Prostate gland (tissue), 2 donors: ENCODE data around the gene POU3F1. TPM values are rescaled to one million over a fixed set of nuclear protein-coding genes. Genes with fewer than 3 reads are reported as not detected.

ENCODE experiments used
- DNase-seq: peaks from one replicate; pipeline ENCODE4 v3.0.0-alpha.2; 2019; ENCODE audit warnings: low spot score
- H3K27ac ChIP-seq, 2 donors: fragments of 200-600 bp; sonication (generic); 2 replicates each; pipeline ENCODE4 v1.5.1; 2017 to 2019
- H3K27me3 ChIP-seq: fragments of 200-600 bp; sonication (generic); replicated peaks from 2 replicates; pipeline ENCODE4 v1.5.1; 2019; ENCODE audit not compliant: insufficient read depth
- H3K36me3 ChIP-seq, 2 donors: fragments of 200-600 bp; sonication (generic); 1 replicate in 1 of 2; 2 replicates in 1 of 2; pipeline versions ENCODE4 v1.5.1 to v1.8.1; 2017 to 2019
- H3K4me1 ChIP-seq: fragments of 200-600 bp; sonication (generic); replicated peaks from 2 replicates; pipeline ENCODE4 v1.5.1; 2019
- H3K4me3 ChIP-seq, 2 donors: fragments of 200-600 bp; sonication (generic); 2 replicates each; pipeline ENCODE4 v1.5.1; 2017 to 2019
- H3K9me3 ChIP-seq: fragments of 200-600 bp; sonication (generic); 2 replicates; pipeline ENCODE4 v1.5.1; 2017
- POLR2A ChIP-seq: fragments of 450-650 bp; IDR thresholded peaks from one replicate; pipeline ENCODE4 v1.6.1; 2016; ENCODE audit warnings: antibody characterized with exemption, mild to moderate bottlenecking
- POLR2AphosphoS5 ChIP-seq: sonication (generic); formaldehyde crosslinking; IDR thresholded peaks from one replicate; pipeline ENCODE4 v1.6.1; 2017; ENCODE audit warnings: antibody characterized with exemption
- WGBS: methylation state at CpG from one replicate; pipeline ENCODE4 v1.1.5; 2018; 5-methylcytosine and 5-hydroxymethylcytosine counted together
- intact Hi-C: fragments of 100-400 bp; cut with DNase I; formaldehyde crosslinking; loops from one replicate; pipeline ENCODE4 v1.14.2; 2022
- total RNA-seq, 2 donors: library from RNA; depleted of rRNA; stranded (reverse); fragments of >200 nt; gene quantifications; one replicate each; pipeline ENCODE4 v1.1.0, GENCODE V29; 2016
- TF ChIP-seq, protein P1 (sequence below), 4 experiments: fragments of 200-600 bp in 2 of 4; fragments of 450-650 bp in 2 of 4; sonication (generic) in 2 of 4; IDR thresholded peaks; 1 replicate in 3 of 4; 2 replicates in 1 of 4; pipeline ENCODE4 v1.5.1; 2016 to 2019; ENCODE audit warnings: antibody characterized with exemption in 4 of 4, mild to moderate bottlenecking in 2 of 4, moderate library complexity in 2 of 4

The POU3F1 gene
- total RNA-seq: 1 to 10 TPM in 1 of 2 donors, under 1 TPM in 1; 0.09 to 3.4 TPM

- intact Hi-C loops: no loop called here
- H3K27ac ChIP-seq: peak within 1 kb of the TSS; percentile 55 to 64
- peaks cover 36% of the 10 kb centered on the region for H3K27me3 ChIP-seq
Measured at GRCh38 chr1:38046333-38046883, at the start of gene POU3F1. TSS of gene POU3F1 (minus strand) at chr1:38046793. CDS start at chr1:38046743, 50 bp downstream.

DNA sequence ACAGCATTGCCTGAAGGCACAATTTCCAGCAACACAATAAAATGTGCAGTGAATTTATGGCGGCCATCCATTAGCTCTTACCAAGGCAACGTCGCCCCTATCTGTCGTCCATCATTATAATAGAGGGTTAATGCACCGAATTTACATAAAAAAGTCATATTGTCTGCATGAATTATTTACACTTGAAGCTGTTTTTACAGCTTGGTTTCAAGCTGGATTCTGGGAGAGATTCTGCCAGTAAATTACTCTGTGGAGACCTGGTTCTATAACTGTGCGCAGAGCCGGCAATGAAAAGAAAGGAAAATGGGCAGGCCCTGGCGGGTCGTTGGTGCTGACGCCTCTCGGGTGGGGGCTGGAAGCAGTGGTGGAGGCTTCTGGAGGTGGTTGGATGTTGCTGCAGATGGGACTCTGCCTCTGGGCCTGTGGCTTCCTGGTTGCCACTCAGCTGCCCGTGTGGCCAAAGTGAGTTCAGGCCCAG, 48.9 kb upstream of the POU3F1 start:
- H3K36me3 ChIP-seq: no peaks in the 10 kb centered on the region
- H3K9me3 ChIP-seq: no peaks in the 10 kb centered on the region
- WGBS: 64% methylated on average over 12 of the region's 12 CpGs
- intact Hi-C loops: no loop called here
- DNase-seq: no peak
- no peaks in the 10 kb centered on the region for H3K27me3 ChIP-seq
- H3K27ac ChIP-seq: no peak overlapping the region
- H3K4me1 ChIP-seq: no peaks in the 10 kb centered on the region
- no peak overlapping the region for H3K4me3 ChIP-seq
- TF ChIP-seq POLR2A: no peak

More at GRCh38 chr1:38046333-38046883, at the start of gene POU3F1:
- Histone ChIP-seq H3K4me3 (peak within 1 kb of the TSS; percentile 43 to 44), H3K36me3 (no peaks in the 10 kb centered on the region), H3K9me3 (no peaks in the 10 kb centered on the region), H3K4me1 (no peaks in the 10 kb centered on the region)
- no peak for DNase-seq
- TF ChIP-seq, protein P1, sequence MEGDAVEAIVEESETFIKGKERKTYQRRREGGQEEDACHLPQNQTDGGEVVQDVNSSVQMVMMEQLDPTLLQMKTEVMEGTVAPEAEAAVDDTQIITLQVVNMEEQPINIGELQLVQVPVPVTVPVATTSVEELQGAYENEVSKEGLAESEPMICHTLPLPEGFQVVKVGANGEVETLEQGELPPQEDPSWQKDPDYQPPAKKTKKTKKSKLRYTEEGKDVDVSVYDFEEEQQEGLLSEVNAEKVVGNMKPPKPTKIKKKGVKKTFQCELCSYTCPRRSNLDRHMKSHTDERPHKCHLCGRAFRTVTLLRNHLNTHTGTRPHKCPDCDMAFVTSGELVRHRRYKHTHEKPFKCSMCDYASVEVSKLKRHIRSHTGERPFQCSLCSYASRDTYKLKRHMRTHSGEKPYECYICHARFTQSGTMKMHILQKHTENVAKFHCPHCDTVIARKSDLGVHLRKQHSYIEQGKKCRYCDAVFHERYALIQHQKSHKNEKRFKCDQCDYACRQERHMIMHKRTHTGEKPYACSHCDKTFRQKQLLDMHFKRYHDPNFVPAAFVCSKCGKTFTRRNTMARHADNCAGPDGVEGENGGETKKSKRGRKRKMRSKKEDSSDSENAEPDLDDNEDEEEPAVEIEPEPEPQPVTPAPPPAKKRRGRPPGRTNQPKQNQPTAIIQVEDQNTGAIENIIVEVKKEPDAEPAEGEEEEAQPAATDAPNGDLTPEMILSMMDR (IDR thresholded peaks at IDR 0.05): no peak
- no peak for TF ChIP-seq POLR2AphosphoS5
- no peak for TF ChIP-seq POLR2A
- 1% methylated on average over 20 of the region's 92 CpGs for WGBS

DNA sequence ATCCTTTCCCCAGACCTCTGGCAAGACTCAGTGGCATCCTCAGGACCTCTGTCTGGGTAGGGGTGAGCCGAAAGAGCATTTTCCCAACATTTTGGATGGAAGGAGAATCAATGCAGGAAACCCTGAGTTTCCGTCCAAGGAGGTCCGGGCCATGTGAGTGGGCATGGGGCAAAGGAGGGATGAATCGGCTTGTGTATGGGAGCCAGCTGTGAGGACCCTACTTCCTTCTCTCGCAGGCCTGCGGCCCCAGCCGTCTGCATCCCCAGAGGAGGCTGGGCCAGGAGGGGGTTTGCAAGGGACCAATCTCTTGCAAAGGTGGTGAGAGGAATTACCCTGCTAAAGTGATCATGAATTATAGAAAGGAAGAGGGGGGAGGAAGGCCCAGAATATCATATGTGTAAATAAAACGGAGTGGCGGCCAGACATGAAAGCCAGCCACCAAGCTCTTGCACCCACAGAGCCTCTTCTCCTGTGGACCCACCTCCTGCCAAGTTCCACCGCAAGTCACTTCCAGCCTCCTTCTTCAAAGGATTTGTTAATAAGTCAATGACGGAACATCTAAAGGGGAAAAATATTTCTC, 48.2 kb upstream of the POU3F1 start:
- Histone ChIP-seq H3K4me1 (no peaks in the 10 kb centered on the region), H3K36me3 (no peaks in the 10 kb centered on the region), H3K27ac (no peak overlapping the region), H3K9me3 (no peaks in the 10 kb centered on the region), H3K4me3 (no peak overlapping the region), H3K27me3 (no peaks in the 10 kb centered on the region)
- no peak for TF ChIP-seq POLR2A
- intact Hi-C loops: no loop called here
- no peak for DNase-seq
- 63% methylated on average over 11 of the region's 11 CpGs for WGBS

DNA sequence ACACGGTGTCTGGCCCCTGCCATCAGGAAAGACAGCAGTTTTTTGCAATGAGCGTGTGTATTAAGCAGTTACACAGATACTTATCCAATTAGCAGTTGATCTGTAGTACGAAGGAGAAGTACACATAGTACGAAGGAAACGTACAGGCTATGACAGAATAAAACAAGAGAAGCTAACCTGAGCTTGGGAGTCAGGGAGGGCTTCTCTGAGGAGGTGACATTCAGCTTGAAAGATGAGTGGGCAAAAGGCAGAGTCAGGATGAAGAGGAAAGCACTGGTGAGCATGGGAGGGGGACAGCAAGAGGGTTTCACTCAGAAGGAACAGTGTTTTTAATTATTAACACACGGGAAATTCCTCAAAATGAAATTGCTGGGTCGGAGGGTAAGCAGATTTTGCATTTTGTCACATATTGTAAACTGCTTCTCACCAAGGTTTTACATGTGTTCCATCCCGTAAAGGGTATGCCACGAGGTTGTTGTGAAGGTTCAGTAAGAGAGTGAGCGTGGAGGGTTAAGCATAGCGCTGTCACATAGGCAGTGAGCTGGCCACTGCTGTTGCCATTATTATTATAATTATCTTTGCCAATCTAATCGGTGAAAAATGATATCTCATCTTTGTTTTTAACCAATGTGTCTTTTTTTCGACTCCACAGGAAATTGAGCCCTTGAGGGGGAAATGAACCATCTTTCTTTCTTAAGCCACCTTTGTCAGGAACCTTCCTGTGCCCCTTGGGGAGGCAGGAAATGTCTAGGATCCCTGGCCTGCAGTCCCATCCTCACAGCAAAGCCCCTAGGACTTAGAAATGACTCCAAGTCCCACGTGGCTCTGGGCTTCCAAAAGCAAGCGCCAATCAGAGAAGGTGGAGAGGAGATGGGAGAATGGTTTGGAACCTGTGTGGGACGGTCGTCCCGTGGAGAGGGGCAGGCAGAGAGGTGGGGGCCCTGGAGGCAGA, 47.3 kb upstream of the POU3F1 start:
- H3K9me3 ChIP-seq: no peaks in the 10 kb centered on the region
- no peaks in the 10 kb centered on the region for H3K4me1 ChIP-seq
- H3K4me3 ChIP-seq: no peak overlapping the region
- H3K27me3 ChIP-seq: no peaks in the 10 kb centered on the region
- no peaks in the 10 kb centered on the region for H3K36me3 ChIP-seq
- TF ChIP-seq, protein P1 (IDR thresholded peaks at IDR 0.05): no peak
- no peak for TF ChIP-seq POLR2A
- no peak for TF ChIP-seq POLR2AphosphoS5
- intact Hi-C loops: no loop called here
- H3K27ac ChIP-seq: no peak overlapping the region
- no peak for DNase-seq
- WGBS: 66% methylated on average over 18 of the region's 18 CpGs

GRCh38 chr1:38092256-38092655, 45.7 kb upstream of the POU3F1 start:
- no peaks in the 10 kb centered on the region for H3K27me3 ChIP-seq
- H3K4me1 ChIP-seq: no peaks in the 10 kb centered on the region
- DNase-seq: no peak
- no peak overlapping the region for H3K27ac ChIP-seq
- no peaks in the 10 kb centered on the region for H3K9me3 ChIP-seq
- no peaks in the 10 kb centered on the region for H3K36me3 ChIP-seq
- intact Hi-C loops: no loop called here
- WGBS: 48% methylated on average over 4 of the region's 4 CpGs
- TF ChIP-seq, protein P1 (IDR thresholded peaks at IDR 0.05): no peak
- TF ChIP-seq POLR2AphosphoS5: no peak
- TF ChIP-seq POLR2A: no peak
- no peak overlapping the region for H3K4me3 ChIP-seq
